SK-N-SH treated with all-trans-retinoic acid at 6 μM for 48 hours (cell line): ENCODE data around the gene DYNLT1.

Experiments
- ATAC-seq: fragments of 200-7000 bp; cut with Tn5 transposase; 3 replicates; pipeline ENCODE4 v1.9.1; 2020; ENCODE audit warnings: mild to moderate bottlenecking, moderate library complexity
- BACH2 ChIP-seq: fragments of 250-450 bp; sonication (Bioruptor Pico); IDR thresholded peaks from 2 replicates; pipeline ENCODE4 v1.9.0; 2021; ENCODE audit warnings: mild to moderate bottlenecking, borderline replicate concordance
- CREB5 ChIP-seq: fragments of 250-450 bp; sonication (Bioruptor Pico); IDR thresholded peaks from 2 replicates; pipeline ENCODE4 v1.5.1; 2020; ENCODE audit warnings: low read depth, mild to moderate bottlenecking, moderate library complexity
- CSRNP3 ChIP-seq: fragments of 250-450 bp; sonication (Bioruptor Pico); IDR thresholded peaks from 2 replicates; pipeline ENCODE4 v1.5.1; 2021; ENCODE audit warnings: mild to moderate bottlenecking, moderate library complexity
- GLIS3 ChIP-seq: fragments of 250-450 bp; sonication (Bioruptor Pico); IDR thresholded peaks from 2 replicates; pipeline ENCODE4 v1.5.0; 2020; ENCODE audit warnings: mild to moderate bottlenecking, moderate library complexity
- ISL1 ChIP-seq: fragments of 250-450 bp; sonication (Bioruptor Pico); IDR thresholded peaks from 2 replicates; pipeline ENCODE4 v2.1.2; 2022; ENCODE audit warnings: mild to moderate bottlenecking, moderate library complexity
- PATZ1 ChIP-seq: fragments of 250-450 bp; sonication (Bioruptor Pico); IDR thresholded peaks from 2 replicates; pipeline ENCODE4 v1.8.0; 2020; ENCODE audit warnings: mild to moderate bottlenecking, moderate library complexity, borderline replicate concordance
- POU6F1 ChIP-seq: fragments of 250-450 bp; sonication (Bioruptor Pico); IDR thresholded peaks from 2 replicates; pipeline ENCODE4 v1.8.0; 2021; ENCODE audit warnings: low read depth, mild to moderate bottlenecking, moderate library complexity, borderline replicate concordance
- PPARA ChIP-seq: fragments of 250-450 bp; sonication (Bioruptor Pico); IDR thresholded peaks from 2 replicates; pipeline ENCODE4 v1.5.0; 2020; ENCODE audit warnings: mild to moderate bottlenecking, borderline replicate concordance
- RARB ChIP-seq: fragments of 250-450 bp; sonication (Bioruptor Pico); IDR thresholded peaks from 2 replicates; pipeline ENCODE4 v1.8.0; 2021; ENCODE audit warnings: mild to moderate bottlenecking, moderate library complexity
- TOX ChIP-seq: fragments of 250-450 bp; sonication (Bioruptor Pico); IDR thresholded peaks from 2 replicates; pipeline ENCODE4 v1.8.0; 2021; ENCODE audit warnings: mild to moderate bottlenecking, moderate library complexity, borderline replicate concordance
- ZFP3 ChIP-seq: fragments of 250-450 bp; sonication (Bioruptor Pico); IDR thresholded peaks from 2 replicates; pipeline ENCODE4 v1.5.0; 2020; ENCODE audit warnings: mild to moderate bottlenecking, moderate library complexity
- ZFP30 ChIP-seq: fragments of 450-650 bp; formaldehyde crosslinking; IDR thresholded peaks from 2 replicates; pipeline ENCODE4 v1.5.0; 2022; ENCODE audit warnings: mild to moderate bottlenecking, moderate library complexity
- ZNF565 ChIP-seq: fragments of 450-650 bp; formaldehyde crosslinking; conservative IDR thresholded peaks from 2 replicates; pipeline ENCODE4 v1.5.0; 2020; ENCODE audit warnings: low read depth, mild to moderate bottlenecking, moderate library complexity
- ZNF70 ChIP-seq: fragments of 450-650 bp; formaldehyde crosslinking; IDR thresholded peaks from 2 replicates; pipeline ENCODE4 v1.5.0; 2020; ENCODE audit warnings: mild to moderate bottlenecking, moderate library complexity
- ZNF8 ChIP-seq: fragments of 450-650 bp; formaldehyde crosslinking; IDR thresholded peaks from 2 replicates; pipeline ENCODE4 v1.5.0; 2020; ENCODE audit warnings: mild to moderate bottlenecking, moderate library complexity

Gene DYNLT1

GRCh38 chr6:158611541-158612370 lies 32.8 kb downstream of the DYNLT1 start:
- TF ChIP-seq RARB (no peak), ISL1 (CRISPR knock-in tag) (no peak)
- no peak for ATAC-seq

GRCh38 chr6:158611039-158611438 lies 33.5 kb downstream of the DYNLT1 start:
- ATAC-seq: no peak
- no peak for TF ChIP-seq CREB5 (CRISPR knock-in tag)
- no peak for TF ChIP-seq CSRNP3 (CRISPR knock-in tag)

GRCh38 chr6:158610319-158610968 lies 34.1 kb downstream of the DYNLT1 start:
- no peak for ATAC-seq
- TF ChIP-seq ZFP30 (CRISPR knock-in tag): no peak
- TF ChIP-seq ZNF565 (CRISPR knock-in tag): no peak
- TF ChIP-seq POU6F1: no peak
- TF ChIP-seq PATZ1 (CRISPR knock-in tag): no peak
- no peak for TF ChIP-seq CREB5 (CRISPR knock-in tag)
- no peak for TF ChIP-seq ZNF70
- TF ChIP-seq ISL1 (CRISPR knock-in tag): no peak
- TF ChIP-seq, all 23 proteins: peak for 0

- TF ChIP-seq ZFP3 (CRISPR knock-in tag) (no peak), GLIS3 (no peak), PPARA (CRISPR knock-in tag) (no peak), BACH2 (no peak), ZFP30 (CRISPR knock-in tag) (no peak), POU6F1 (no peak), ZNF8 (CRISPR knock-in tag) (no peak), ZNF565 (CRISPR knock-in tag) (no peak), TOX (CRISPR knock-in tag) (no peak)
Observed at GRCh38 chr6:158609455-158610155, 34.9 kb downstream of the DYNLT1 start.

More at GRCh38 chr6:158609455-158610155, 34.9 kb downstream of the DYNLT1 start:
- ATAC-seq: no peak
